GM10266 (cell line): ENCODE results near the gene MYO15A.

Source experiments
- DNase-seq: peaks from one replicate; pipeline ENCODE4 v3.0.0; 2012; ENCODE audit errors: extremely low spot score
- CTCF ChIP-seq: IDR thresholded peaks from 2 replicates; pipeline ENCODE4 v1.5.1; 2012; ENCODE audit warnings: mild to moderate bottlenecking, low read depth; ENCODE audit not compliant: control insufficient read depth, insufficient read depth; ENCODE audit errors: missing control alignments

MYO15A gene

GRCh38 chr17:18185391-18185790 lies 76.8 kb downstream of the MYO15A start:
- no peak for DNase-seq
- TF ChIP-seq CTCF: no peak

GRCh38 chr17:18185832-18186626 lies 77.5 kb downstream of the MYO15A start:
- no peak for DNase-seq

GRCh38 chr17:18186627-18186982 lies 78.0 kb downstream of the MYO15A start:
- no peak for DNase-seq
- TF ChIP-seq CTCF: no peak

More at GRCh38 chr17:18185832-18186626, 77.5 kb downstream of the MYO15A start:
- TF ChIP-seq CTCF: no peak

GRCh38 chr17:18187226-18187625 lies 78.7 kb downstream of the MYO15A start:
- DNase-seq: no peak

GRCh38 chr17:18187821-18188761 lies 79.5 kb downstream of the MYO15A start:
- TF ChIP-seq CTCF: no peak
- DNase-seq: no peak

More at GRCh38 chr17:18187226-18187625, 78.7 kb downstream of the MYO15A start:
- no peak for TF ChIP-seq CTCF

GRCh38 chr17:18190628-18191235 lies 82.2 kb downstream of the MYO15A start:
- TF ChIP-seq CTCF: no peak
- no peak for DNase-seq
